Measurements from ENCODE around the gene CALD1.

CALD1 gene

DNA sequence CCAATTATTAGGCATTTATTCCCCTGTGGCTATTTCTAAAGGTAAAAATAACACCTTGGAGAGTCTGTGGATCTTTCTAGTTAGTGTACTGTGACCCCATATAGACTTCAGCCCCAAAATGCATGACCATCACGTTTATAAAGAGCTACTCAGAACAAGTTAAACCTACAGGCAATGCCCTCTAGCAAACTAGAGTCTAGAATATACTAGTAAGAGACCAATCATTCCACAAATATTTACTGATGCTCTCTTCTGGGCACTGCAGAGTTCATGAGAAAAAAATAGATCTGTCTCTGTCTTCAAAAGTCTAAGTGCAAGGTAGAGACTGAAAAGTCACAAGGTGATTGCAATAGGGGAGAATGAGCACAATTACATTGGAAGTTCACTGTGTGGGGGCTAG, 20.5 kb upstream of the CALD1 start:
- FAIRE-seq (no peak), DNase-seq (ENCODE audit: insufficient read length, low spot score) (no peak)

DNA sequence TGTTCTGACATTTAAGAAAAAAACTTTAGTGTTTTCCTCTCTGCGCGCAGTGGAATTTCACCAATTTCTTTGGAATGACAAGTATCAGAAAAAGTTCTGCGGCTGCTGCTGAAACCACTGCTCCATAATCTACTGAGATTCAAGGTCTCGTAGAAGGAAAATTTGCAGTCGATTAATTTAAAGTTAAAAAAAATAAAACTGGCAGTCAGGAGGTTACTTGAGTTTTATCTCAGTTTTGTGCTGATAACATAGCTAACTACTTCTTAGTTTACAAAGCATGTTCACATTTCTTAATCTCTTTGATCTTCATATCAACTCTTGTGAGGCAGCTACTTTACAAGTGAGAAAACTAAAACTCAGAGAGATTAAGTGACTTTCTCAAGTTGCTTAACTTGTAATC, 18.2 kb upstream of the CALD1 start:
- no peak for FAIRE-seq
- DNase-seq (ENCODE audit: insufficient read length, low spot score) = no peak

GRCh38 chr7:134763960-134764359, 15.5 kb upstream of the CALD1 start:
- FAIRE-seq (no peak), DNase-seq (ENCODE audit: insufficient read length, low spot score) (no peak)

- DNase-seq (ENCODE audit: insufficient read length, low spot score) = no peak
Observed at GRCh38 chr7:134764365-134764764, 15.1 kb upstream of the CALD1 start.

GRCh38 chr7:134766779-134767519, 12.5 kb upstream of the CALD1 start:
- peak; percentile 37 for DNase-seq (ENCODE audit: insufficient read length, low spot score)
- peak; percentile 85 for FAIRE-seq

More at GRCh38 chr7:134764365-134764764, 15.1 kb upstream of the CALD1 start:
- no peak for FAIRE-seq

- DNase-seq (ENCODE audit: insufficient read length, low spot score) = no peak
- peak; percentile 51 for FAIRE-seq
Observed at GRCh38 chr7:134767520-134768168, 11.8 kb upstream of the CALD1 start.

DNA sequence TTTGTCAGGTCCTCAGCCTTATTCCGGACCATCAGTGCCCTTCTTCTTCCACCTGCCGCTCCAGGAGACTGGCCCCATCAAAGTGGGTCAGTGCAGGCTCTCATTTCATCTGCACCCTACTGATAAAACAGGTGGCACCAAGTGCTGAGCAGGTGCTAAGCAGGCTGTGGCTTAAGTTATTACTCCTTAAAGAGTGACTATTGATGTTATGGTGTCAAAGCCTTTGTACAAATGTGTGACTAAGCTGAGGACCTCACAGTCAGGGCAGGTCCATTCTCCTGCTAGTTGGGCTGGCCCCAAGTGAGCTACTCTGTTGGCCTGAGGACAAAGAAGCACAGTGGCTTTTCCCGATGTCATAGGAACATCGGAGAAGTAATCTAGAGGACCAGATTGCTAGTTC, 11.2 kb upstream of the CALD1 start:
- no peak for FAIRE-seq
- no peak for DNase-seq (ENCODE audit: insufficient read length, low spot score)

DNA sequence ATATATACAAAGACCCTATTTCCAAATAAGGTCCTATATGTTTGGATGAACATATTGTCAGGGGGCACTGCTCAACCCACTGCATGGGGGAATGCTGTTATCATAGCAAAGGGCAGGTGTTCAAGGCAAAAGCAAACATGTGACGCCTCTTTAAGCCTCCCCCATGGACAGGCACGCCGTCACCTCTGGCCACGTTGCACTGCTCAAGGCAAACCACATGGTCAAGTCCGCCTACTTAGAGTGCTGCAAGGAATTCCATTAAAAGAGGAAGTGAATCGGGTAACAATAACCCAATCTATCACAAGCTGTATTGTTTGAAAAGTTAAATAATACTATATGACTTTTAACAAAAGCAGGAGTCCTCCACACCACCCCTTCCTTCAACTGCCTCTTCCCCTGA, 8.8 kb upstream of the CALD1 start:
- DNase-seq (ENCODE audit: insufficient read length, low spot score) (no peak), FAIRE-seq (no peak)

DNA sequence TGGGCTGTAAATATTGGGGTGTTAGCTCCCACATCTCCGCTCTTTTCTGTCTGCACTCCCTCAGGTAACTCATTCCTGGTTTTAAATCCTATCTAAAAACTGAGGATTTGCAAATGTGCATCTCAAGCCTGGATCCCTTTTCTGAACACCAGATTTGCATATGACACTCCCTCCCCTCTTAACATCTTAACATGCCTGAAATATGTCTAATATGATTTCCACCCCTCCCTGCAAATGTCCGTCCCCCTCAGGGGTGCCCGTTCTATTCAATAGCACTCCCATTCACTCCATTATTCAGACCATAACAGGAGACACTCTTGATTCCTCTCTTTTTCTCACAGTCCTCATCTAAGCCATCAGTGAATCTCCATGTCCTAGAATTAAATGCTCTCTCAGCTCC, 8.3 kb upstream of the CALD1 start:
- FAIRE-seq (no peak), DNase-seq (ENCODE audit: insufficient read length, low spot score) (no peak)

- FAIRE-seq (no peak), DNase-seq (ENCODE audit: insufficient read length, low spot score) (no peak)
Observed at GRCh38 chr7:134771889-134772288, 7.5 kb upstream of the CALD1 start.

- no peak for FAIRE-seq
- no peak for DNase-seq (ENCODE audit: insufficient read length, low spot score)
Observed at GRCh38 chr7:134772401-134772800, 7.0 kb upstream of the CALD1 start.

GRCh38 chr7:134773164-134773563, 6.3 kb upstream of the CALD1 start:
- DNase-seq (ENCODE audit: insufficient read length, low spot score) = no peak
- FAIRE-seq = no peak

- FAIRE-seq = no peak
- no peak for DNase-seq (ENCODE audit: insufficient read length, low spot score)
Observed at GRCh38 chr7:134774119-134774518, 5.3 kb upstream of the CALD1 start.

DNA sequence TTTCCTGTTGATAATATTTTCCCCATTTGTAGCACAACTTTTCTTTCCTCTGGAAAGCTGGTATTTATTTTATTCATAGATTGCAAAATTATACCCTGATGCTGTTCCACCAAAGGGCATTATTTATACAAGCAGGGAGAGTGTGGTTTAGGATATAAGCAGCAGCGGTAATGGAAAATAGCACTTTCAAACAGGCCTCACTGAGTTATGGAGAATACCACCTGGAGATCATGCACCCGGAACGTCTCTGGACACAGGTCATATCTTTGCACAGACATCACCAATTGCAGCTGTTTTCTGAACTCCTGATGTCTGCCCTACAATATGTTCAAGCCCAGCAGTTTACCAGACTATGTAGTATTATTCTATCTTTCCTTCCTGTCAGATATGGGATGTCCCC, 2.0 kb upstream of the CALD1 start:
- DNase-seq (ENCODE audit: insufficient read length, low spot score) = no peak
- no peak for FAIRE-seq

DNA sequence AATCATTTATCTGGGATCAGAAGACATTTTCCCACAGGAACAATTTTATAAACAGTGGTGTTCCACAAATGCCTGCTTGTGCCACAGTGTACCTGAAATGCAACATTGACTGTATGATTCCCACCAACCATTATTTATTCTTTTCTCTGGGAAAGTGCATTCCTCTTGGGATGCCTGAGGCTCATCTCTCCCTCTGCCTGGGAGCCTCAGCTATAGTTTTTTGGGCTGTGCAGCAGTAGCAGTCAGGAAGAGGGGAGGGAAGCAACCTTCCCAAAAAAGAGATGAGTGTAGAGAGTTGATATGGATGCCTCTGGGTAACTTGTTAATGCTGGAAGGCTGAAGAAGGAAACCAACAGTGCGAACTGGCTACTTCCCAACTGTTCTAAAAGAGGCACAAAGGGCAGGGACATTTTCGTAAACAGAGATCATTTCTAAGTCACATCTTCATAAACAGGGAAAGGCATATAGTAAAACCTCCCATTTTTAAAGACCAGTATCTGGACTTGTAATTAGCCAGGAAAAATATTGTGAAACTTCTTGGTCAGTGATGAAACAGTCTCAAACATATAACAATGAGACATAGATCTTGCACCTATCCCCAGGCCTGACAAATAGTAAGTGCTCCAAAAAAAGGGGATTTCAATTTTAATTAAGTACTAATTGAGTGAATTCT, 1.4 kb upstream of the CALD1 start:
- FAIRE-seq (no peak), DNase-seq (ENCODE audit: insufficient read length, low spot score) (no peak)

GRCh38 chr7:134779741-134780065, 269 bp downstream of the CALD1 start:
- DNase-seq (ENCODE audit: insufficient read length, low spot score) = no peak

GRCh38 chr7:134780166-134780828, 863 bp downstream of the CALD1 start:
- DNase-seq (ENCODE audit: insufficient read length, low spot score) (no peak), FAIRE-seq (no peak)

More at GRCh38 chr7:134779741-134780065, 269 bp downstream of the CALD1 start:
- FAIRE-seq = no peak

- FAIRE-seq = no peak
- DNase-seq (ENCODE audit: insufficient read length, low spot score) = no peak
Observed at GRCh38 chr7:134781171-134781570, 1.7 kb downstream of the CALD1 start.

GRCh38 chr7:134782121-134782623, 2.7 kb downstream of the CALD1 start:
- no peak for DNase-seq (ENCODE audit: insufficient read length, low spot score)
- FAIRE-seq = no peak

DNA sequence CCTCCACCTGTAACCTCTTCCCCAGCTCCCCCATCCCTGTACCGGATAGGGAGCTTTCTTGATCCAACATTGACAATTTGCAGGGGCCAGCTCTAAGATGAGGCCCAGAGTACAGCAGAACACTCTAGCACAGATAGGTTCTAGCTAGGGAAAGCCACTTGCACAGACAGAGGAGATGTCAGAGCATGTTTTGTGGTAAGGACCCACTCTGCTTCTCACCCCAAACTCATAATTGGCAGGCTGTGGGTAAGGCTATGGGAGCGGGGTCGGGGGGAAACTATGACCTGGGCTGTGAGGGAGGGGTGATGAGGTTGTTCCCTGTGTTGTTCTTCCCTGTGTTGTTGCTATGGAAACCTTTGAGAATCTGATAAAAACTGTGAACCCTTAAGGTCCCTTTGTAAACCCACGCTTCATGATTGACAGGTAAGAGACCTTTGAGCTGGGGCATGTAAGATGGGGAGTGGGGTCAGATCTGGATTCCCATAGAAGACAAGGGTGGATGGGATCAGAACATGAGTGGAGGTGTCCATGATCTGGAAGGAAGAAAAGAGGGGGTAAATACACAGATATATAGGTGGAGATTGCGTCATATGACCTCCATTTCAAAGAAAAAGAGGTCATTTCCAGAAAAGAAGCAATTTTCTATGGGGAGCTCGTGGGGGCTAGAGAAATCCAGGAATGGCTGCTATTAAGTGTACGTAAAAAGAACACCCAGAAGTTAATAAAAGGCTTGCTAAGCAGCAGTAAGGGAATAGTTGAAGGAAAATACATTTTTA, 4.0 kb downstream of the CALD1 start:
- FAIRE-seq = no peak
- DNase-seq (ENCODE audit: insufficient read length, low spot score) = no peak
